H1 (cell line): ENCODE data around the gene POLR1G. TPM values are rescaled to one million over a fixed set of nuclear protein-coding genes. Genes with fewer than 3 reads are reported as not detected.

ENCODE experiments used
- CTCF ChIA-PET: fragments of 300-600 bp; sonication (Branson Sonifier 250); formaldehyde crosslinking; loops from one replicate; lab custom pipeline; 2021; ENCODE audit not compliant: partially characterized antibody; lab: Charles Lee
- POLR2A ChIA-PET: fragments of 300-600 bp; sonication (Branson Sonifier 250); formaldehyde crosslinking; loops from one replicate; lab custom pipeline; 2021; ENCODE audit warnings: inconsistent platforms; ENCODE audit not compliant: partially characterized antibody; lab: Charles Lee
- DNase-seq, 2 experiments: peaks; one replicate each; pipeline versions ENCODE4 v3.0.0 to v3.0.0-alpha.2; 2010 to 2022; ENCODE audit warnings: low spot score in 2 of 2, low read depth in 1 of 2, mixed read lengths in 1 of 2
- FAIRE-seq: peaks from 2 replicates; lab custom pipeline; 2011; peaks lifted over from hg19 to GRCh38; lab: Jason Lieb, UNC
- H2AFZ ChIP-seq: 2 replicates; pipeline ENCODE4 v1.8.1; 2012; ENCODE audit warnings: low read length, inconsistent platforms
- H2AK5ac ChIP-seq: 2 replicates; pipeline ENCODE4 v1.6.1; 2013; ENCODE audit warnings: low read depth, low read length
- H2BK120ac ChIP-seq: replicated peaks from 2 replicates; pipeline ENCODE3; 2013; ENCODE audit warnings: low read depth, low read length, inconsistent platforms
- H2BK12ac ChIP-seq: 2 replicates; pipeline ENCODE4 v1.6.1; 2013; ENCODE audit warnings: low read depth, low read length
- H2BK15ac ChIP-seq: 2 replicates; pipeline ENCODE4 v1.6.1; 2013; ENCODE audit warnings: low read length
- H2BK20ac ChIP-seq: 2 replicates; pipeline ENCODE4 v1.6.1; 2013; ENCODE audit warnings: low read length
- H2BK5ac ChIP-seq: 2 replicates; pipeline ENCODE4 v1.6.1; 2013; ENCODE audit warnings: low read depth, low read length
- H3K14ac ChIP-seq: 2 replicates; pipeline ENCODE4 v1.6.1; 2013; ENCODE audit warnings: inconsistent platforms; ENCODE audit not compliant: insufficient read length
- H3K18ac ChIP-seq: 2 replicates; pipeline ENCODE4 v1.6.1; 2013; ENCODE audit warnings: low read length; ENCODE audit errors: extremely low read depth
- H3K23ac ChIP-seq: 2 replicates; pipeline ENCODE4 v1.6.1; 2013; ENCODE audit warnings: inconsistent platforms; ENCODE audit not compliant: insufficient read length
- H3K23me2 ChIP-seq: 2 replicates; pipeline ENCODE4 v1.6.1; 2013; ENCODE audit warnings: low read depth, low read length
- H3K27ac ChIP-seq: 2 replicates; pipeline ENCODE4 v1.6.1; 2011; ENCODE audit warnings: low read depth, low read length, inconsistent platforms
- H3K27me3 ChIP-seq, 4 experiments: replicated peaks in 1 of 4; 1 replicate in 1 of 4; 2 replicates in 3 of 4; pipeline versions ENCODE4 v1.6.1 to v1.8.1; 2011 to 2013; ENCODE audit warnings: low read length in 3 of 4, mild to moderate bottlenecking in 3 of 4, inconsistent platforms in 2 of 4, mixed read lengths in 2 of 4, moderate library complexity in 1 of 4; ENCODE audit not compliant: control insufficient read depth in 3 of 4, insufficient read depth in 3 of 4; ENCODE audit errors: extremely low read depth in 1 of 4
- H3K36me3 ChIP-seq, 4 experiments: 2 replicates each; pipeline versions ENCODE4 v1.6.1 to v1.8.1; 2011 to 2013; ENCODE audit warnings: mild to moderate bottlenecking in 4 of 4, low read length in 3 of 4, moderate library complexity in 2 of 4, control low read depth in 1 of 4, inconsistent platforms in 1 of 4; ENCODE audit not compliant: insufficient read depth in 4 of 4, control insufficient read depth in 2 of 4
- H3K4ac ChIP-seq: replicated peaks from 2 replicates; pipeline ENCODE3; 2013; ENCODE audit warnings: low read length, low read depth, mixed read lengths, inconsistent platforms; ENCODE audit not compliant: insufficient read length
- H3K4me1 ChIP-seq, 4 experiments: replicated peaks in 1 of 4; 1 replicate in 1 of 4; 2 replicates in 3 of 4; pipeline versions ENCODE4 v1.6.1 to v1.8.1; 2011 to 2013; ENCODE audit warnings: low read length in 3 of 4, inconsistent platforms in 2 of 4, mixed read lengths in 1 of 4; ENCODE audit not compliant: insufficient read depth in 4 of 4, control insufficient read depth in 3 of 4
- H3K4me2 ChIP-seq, 2 experiments: 2 replicates each; pipeline versions ENCODE4 v1.6.1 to v1.8.1; 2011 to 2013; ENCODE audit warnings: low read depth in 2 of 2, low read length in 2 of 2, control low read depth in 1 of 2, inconsistent platforms in 1 of 2, mild to moderate bottlenecking in 1 of 2; ENCODE audit not compliant: insufficient read depth in 1 of 2
- H3K4me3 ChIP-seq, 4 experiments: fragments of 200-600, 300-600 bp in 1 of 4; sonication (generic), shearing (Covaris generic), sonication (Bioruptor Twin) in 1 of 4; 2 replicates each; pipeline versions ENCODE4 v1.5.1 to v1.8.1; 2011 to 2016; ENCODE audit warnings: low read length in 4 of 4, low read depth in 3 of 4, control low read depth in 2 of 4, inconsistent platforms in 2 of 4, mild to moderate bottlenecking in 2 of 4, mixed read lengths in 1 of 4, moderate library complexity in 1 of 4; ENCODE audit not compliant: insufficient read depth in 2 of 4; ENCODE audit errors: extremely low read depth in 1 of 4
- H3K56ac ChIP-seq: replicated peaks from 2 replicates; pipeline ENCODE3; 2013; ENCODE audit warnings: low read depth, mild to moderate bottlenecking, mixed read lengths, low read length, inconsistent platforms; ENCODE audit not compliant: insufficient read length
- H3K79me1 ChIP-seq: 2 replicates; pipeline ENCODE4 v1.6.1; 2013; ENCODE audit warnings: low read depth, low read length, control low read depth
- H3K79me2 ChIP-seq, 2 experiments: 2 replicates each; pipeline versions ENCODE4 v1.6.1 to v1.8.1; 2012 to 2013; ENCODE audit warnings: low read length in 2 of 2, mild to moderate bottlenecking in 2 of 2, inconsistent platforms in 1 of 2; ENCODE audit not compliant: insufficient read depth in 2 of 2, control insufficient read depth in 1 of 2
- H3K9ac ChIP-seq, 4 experiments: replicated peaks in 1 of 4; 1 replicate in 1 of 4; 2 replicates in 3 of 4; pipeline versions ENCODE4 v1.6.1 to v1.8.1; 2011 to 2013; ENCODE audit warnings: low read depth in 3 of 4, low read length in 3 of 4, control low read depth in 2 of 4, mild to moderate bottlenecking in 2 of 4, moderate library complexity in 2 of 4, inconsistent platforms in 1 of 4; ENCODE audit errors: extremely low read depth in 1 of 4
- H3K9me3 ChIP-seq, 2 experiments: 2 replicates each; pipeline versions ENCODE4 v1.6.1 to v1.8.1; 2012 to 2013; ENCODE audit warnings: mild to moderate bottlenecking in 2 of 2, moderate library complexity in 2 of 2, control low read depth in 1 of 2, inconsistent platforms in 1 of 2, low read depth in 1 of 2, low read length in 1 of 2, mixed read lengths in 1 of 2; ENCODE audit not compliant: insufficient read depth in 2 of 2
- H4K20me1 ChIP-seq, 2 experiments: replicated peaks in 1 of 2; 2 replicates each; pipeline versions ENCODE3 to v1.8.1; 2011 to 2013; ENCODE audit warnings: inconsistent platforms in 2 of 2, low read length in 2 of 2, mild to moderate bottlenecking in 1 of 2; ENCODE audit not compliant: insufficient read depth in 2 of 2, control insufficient read depth in 1 of 2
- H4K5ac ChIP-seq: 2 replicates; pipeline ENCODE4 v1.6.1; 2013; ENCODE audit warnings: low read length, low read depth, mixed read lengths, inconsistent platforms; ENCODE audit not compliant: insufficient read length
- H4K8ac ChIP-seq: 2 replicates; pipeline ENCODE4 v1.8.0; 2013; ENCODE audit warnings: mild to moderate bottlenecking, moderate library complexity, low read length, inconsistent platforms; ENCODE audit not compliant: insufficient read depth; ENCODE audit errors: extremely low read depth
- H4K91ac ChIP-seq: replicated peaks from 2 replicates; pipeline ENCODE3; 2013; ENCODE audit warnings: low read length, mixed read lengths, inconsistent platforms; ENCODE audit not compliant: insufficient read length
- BACH1 ChIP-seq: IDR thresholded peaks from 2 replicates; pipeline ENCODE4 v1.6.1; 2012; ENCODE audit warnings: low read length, improper control_type of control experiment
- BCL11A ChIP-seq, 2 experiments: IDR thresholded peaks; one replicate each; pipeline ENCODE4 v1.6.1; 2011; ENCODE audit warnings: low read depth in 2 of 2, low read length in 2 of 2, mild to moderate bottlenecking in 2 of 2
- CBX8 ChIP-seq: fragments of 300-800, 300-1000 bp; sonication (generic); IDR thresholded peaks from 2 replicates; pipeline ENCODE4 v1.7.1; 2016; ENCODE audit warnings: low read depth, low read length, borderline replicate concordance
- CEBPB ChIP-seq: IDR thresholded peaks from 2 replicates; pipeline ENCODE4 v1.6.1; 2012; ENCODE audit warnings: low read depth, low read length
- HDAC2 ChIP-seq, 2 experiments: fragments of 300-600 bp in 1 of 2; sonication (generic) in 1 of 2; IDR thresholded peaks; 2 replicates each; pipeline ENCODE4 v1.6.1; 2011 to 2012; ENCODE audit warnings: low read depth in 2 of 2, low read length in 2 of 2, mild to moderate bottlenecking in 2 of 2, moderate library complexity in 2 of 2, borderline replicate concordance in 1 of 2, inconsistent platforms in 1 of 2
- HDAC6 ChIP-seq: IDR thresholded peaks from one replicate; pipeline ENCODE4 v1.7.1; 2012; ENCODE audit warnings: low read depth, mild to moderate bottlenecking, inconsistent platforms, low read length, moderate library complexity
- JUN ChIP-seq: IDR thresholded peaks from 2 replicates; pipeline ENCODE4 v1.6.1; 2011; ENCODE audit warnings: low read depth, mild to moderate bottlenecking, improper control_type of control experiment, low read length
- JUND ChIP-seq: IDR thresholded peaks from 2 replicates; pipeline ENCODE4 v1.6.1; 2011; ENCODE audit warnings: mild to moderate bottlenecking, improper control_type of control experiment, low read length
- PHF8 ChIP-seq: fragments of 200-600 bp; sonication (generic); conservative IDR thresholded peaks from 2 replicates; pipeline ENCODE4 v1.7.1; 2012; ENCODE audit warnings: low read depth, mild to moderate bottlenecking, inconsistent platforms, low read length, moderate library complexity
- POLR2A ChIP-seq, 2 experiments: IDR thresholded peaks; 1 replicate in 1 of 2; 2 replicates in 1 of 2; pipeline ENCODE4 v1.6.1; 2011; ENCODE audit warnings: low read depth in 2 of 2, low read length in 2 of 2, mild to moderate bottlenecking in 2 of 2; ENCODE audit errors: control extremely low read depth in 1 of 2
- RBBP5 ChIP-seq: IDR thresholded peaks from 2 replicates; pipeline ENCODE4 v1.7.1; 2012; ENCODE audit warnings: low read depth, mild to moderate bottlenecking, inconsistent platforms, low read length, moderate library complexity, borderline replicate concordance
- RNF2 ChIP-seq: fragments of 200-900, 300-1000 bp; sonication (generic); IDR thresholded peaks from 2 replicates; pipeline ENCODE4 v1.7.1; 2016; ENCODE audit warnings: borderline replicate concordance, low read depth, mild to moderate bottlenecking, antibody characterized with exemption, low read length; ENCODE audit not compliant: poor library complexity, severe bottlenecking; ENCODE audit errors: missing control alignments
- TEAD4 ChIP-seq: IDR thresholded peaks from 2 replicates; pipeline ENCODE4 v1.6.1; 2012; ENCODE audit warnings: low read depth, low read length, inconsistent platforms, mixed read lengths
- YY1 ChIP-seq: IDR thresholded peaks from 2 replicates; pipeline ENCODE4 v1.6.1; 2011; ENCODE audit warnings: low read depth, mild to moderate bottlenecking, low read length
- WGBS, 2 experiments: shearing (Covaris generic) in 1 of 2; methylation state at CpG; one replicate each; pipeline versions ENCODE4 v1.1.6 to v1.1.7; 2013 to 2015; ENCODE audit warnings: low lambda C conversion rate in 2 of 2, mixed read lengths in 2 of 2, inconsistent platforms in 1 of 2, low coverage in 1 of 2, missing lambda C conversion rate in 1 of 2; ENCODE audit not compliant: insufficient replicate concordance in 2 of 2, insufficient coverage in 1 of 2, insufficient read length in 1 of 2; ENCODE audit errors: extremely low coverage in 1 of 2, missing lambda C conversion rate in 1 of 2; 5-methylcytosine and 5-hydroxymethylcytosine counted together
- polyA plus RNA-seq, 7 experiments: library from polyadenylated mRNA; depleted of rRNA in 3 of 7; stranded (reverse) in 5 of 7; unstranded in 2 of 7; fragments of >200 nt in 5 of 7; fragments of 200-250 nt in 2 of 7; gene quantifications; 1 replicate in 5 of 7; 2 replicates in 1 of 7; 4 replicates in 1 of 7; pipeline versions ENCODE4 v1.2.1 to v1.2.3, GENCODE V29; 2011 to 2013; ENCODE audit warnings: missing spikeins in 2 of 7, mixed read lengths in 2 of 7
- total RNA-seq: library from RNA; stranded (reverse); fragmentation: NEBNext Ultra II Directional; extraction: Animal tissue kit (Norgen Biotek cat#: 25700); gene quantifications from 2 replicates; pipeline ENCODE4 v1.2.1, GENCODE V29; 2021

The POLR1G gene
- total and polyA plus RNA-seq, 2 of the 8 experiments (the other 6 are each of a cell fraction or from before 2014, with no cell fraction given), result 16.8 to 34.8 TPM

GRCh38 chr19:45364696-45365095 lies 41.7 kb upstream of the POLR1G start:
- no peak overlapping the region for H2BK20ac ChIP-seq
- H3K79me2 ChIP-seq, result peaks cover 0 to 10% of the 10 kb centered on the region in 2 experiments; a peak in 1 of 4 replicates
- H4K20me1 ChIP-seq, result peaks cover 5 to 23% of the 10 kb centered on the region in 2 experiments
- FAIRE-seq, result no peak
- H4K5ac ChIP-seq, result no peak overlapping the region
- no peak overlapping the region for H2AK5ac ChIP-seq
- H2AFZ ChIP-seq, result no peak overlapping the region
- H3K56ac ChIP-seq, result no peak overlapping the region
- ChIA-PET POLR2A (interaction anchor here (1.2 to 2.4 kb wide), 2 partner anchors 9 to 11 kb away, joined by 5 to 14 read pairs; no protein-coding TSS in a partner anchor), CTCF (interaction anchor here (0.6 kb wide), 1 partner anchor 1987 kb away, joined by 3 read pairs; no protein-coding TSS in a partner anchor)
- WGBS, 2 experiments, result 89% methylated on average over 11 of the region's 12 CpGs; no CpG with 5 or more reads in 1 of the 2 experiments
- peaks cover 0 to 3% (median 0%) of the 10 kb centered on the region in 4 experiments; a peak in 1 of 7 replicates for H3K4me1 ChIP-seq
- H3K23me2 ChIP-seq, result no peaks in the 10 kb centered on the region
- H2BK12ac ChIP-seq, result no peak overlapping the region
- peaks cover 14 to 65% (median 33%) of the 10 kb centered on the region in 4 experiments for H3K36me3 ChIP-seq
- peaks cover 6% of the 10 kb centered on the region for H3K79me1 ChIP-seq
- H3K9me3 ChIP-seq, result no peaks in the 10 kb centered on the region
- H3K27ac ChIP-seq, result no peak overlapping the region
- H3K14ac ChIP-seq, result no peak overlapping the region
- H3K27me3 ChIP-seq, result no peaks in the 10 kb centered on the region
- H3K18ac ChIP-seq, result no peak overlapping the region
- no peak overlapping the region for H3K4ac ChIP-seq
- no peak for DNase-seq
- H4K8ac ChIP-seq, result no peak overlapping the region
- H2BK15ac ChIP-seq, result no peak overlapping the region
- no peak overlapping the region for H3K23ac ChIP-seq
- H2BK120ac ChIP-seq, result no peak overlapping the region
- no peak overlapping the region for H3K4me3 ChIP-seq
- H3K9ac ChIP-seq, result no peak overlapping the region
- H2BK5ac ChIP-seq, result no peak overlapping the region; the same call in 1 of the 2 replicates
- no peak overlapping the region for H4K91ac ChIP-seq
- H3K4me2 ChIP-seq, result no peak overlapping the region
- TF ChIP-seq BCL11A (IDR thresholded peaks at IDR 0.05; ENCODE audit: low read depth in 2 of 2, low read length in 2 of 2), result no peak
- no peak for TF ChIP-seq HDAC2 (IDR thresholded peaks at IDR 0.05; ENCODE audit: borderline replicate concordance in 1 of 2, low read depth in 2 of 2, low read length in 2 of 2)
- no peak for TF ChIP-seq JUND
- no peak for TF ChIP-seq YY1
- TF ChIP-seq JUN, result no peak
- no peak for TF ChIP-seq CEBPB
- no peak for TF ChIP-seq RBBP5
- TF ChIP-seq RNF2, result no peak
- TF ChIP-seq HDAC6, result no peak
- no peak for TF ChIP-seq POLR2A (IDR thresholded peaks at IDR 0.05; ENCODE audit: control extremely low read depth in 1 of 2, low read depth in 2 of 2, low read length in 2 of 2)
- TF ChIP-seq TEAD4, result no peak
- TF ChIP-seq CBX8, result no peak
- no peak for TF ChIP-seq PHF8
- no peak for TF ChIP-seq BACH1
